Neural cell (in vitro differentiated cells): ENCODE measurements around the gene NUDCD2.

Source experiments
- CTCF ChIP-seq: fragments of 450-650 bp; IDR thresholded peaks from 2 replicates; pipeline ENCODE4 v1.5.1; 2014; ENCODE audit warnings: antibody characterized with exemption, mild to moderate bottlenecking, moderate library complexity; ENCODE audit not compliant: poor library complexity, severe bottlenecking
- EP300 ChIP-seq: fragments of 450-650 bp; conservative IDR thresholded peaks from 2 replicates; pipeline ENCODE4 v1.6.1; 2014; ENCODE audit warnings: antibody characterized with exemption, mild to moderate bottlenecking, moderate library complexity; ENCODE audit not compliant: poor library complexity, severe bottlenecking
- EZH2 ChIP-seq: fragments of 200-600, 300-800 bp; shearing (Covaris generic), sonication (generic); IDR thresholded peaks from 2 replicates; pipeline ENCODE4 v1.6.1; 2014; ENCODE audit warnings: antibody characterized with exemption, low read length, borderline replicate concordance, mild to moderate bottlenecking; ENCODE audit not compliant: insufficient read depth, poor library complexity, severe bottlenecking
- MXI1 ChIP-seq: fragments of 450-650 bp; conservative IDR thresholded peaks from 2 replicates; pipeline ENCODE4 v1.6.1; 2014; ENCODE audit warnings: antibody characterized with exemption, mild to moderate bottlenecking; ENCODE audit not compliant: poor library complexity, severe bottlenecking
- POLR2AphosphoS5 ChIP-seq: IDR thresholded peaks from 2 replicates; pipeline ENCODE4 v1.6.1; 2012
- RAD21 ChIP-seq: fragments of 450-650 bp; conservative IDR thresholded peaks from 2 replicates; pipeline ENCODE4 v1.6.1; 2014; ENCODE audit warnings: antibody characterized with exemption, mild to moderate bottlenecking, moderate library complexity
- REST ChIP-seq: IDR thresholded peaks from 2 replicates; pipeline ENCODE4 v1.6.1; 2012; ENCODE audit warnings: borderline replicate concordance
- SMC3 ChIP-seq: fragments of 450-650 bp; conservative IDR thresholded peaks from 2 replicates; pipeline ENCODE4 v1.6.1; 2014; ENCODE audit warnings: antibody characterized with exemption, mild to moderate bottlenecking, moderate library complexity; ENCODE audit not compliant: poor library complexity
- TAF1 ChIP-seq: IDR thresholded peaks from 2 replicates; pipeline ENCODE4 v1.6.1; 2012; ENCODE audit warnings: low read depth

- TF ChIP-seq CTCF, result no peak
- TF ChIP-seq EZH2, result no peak
- TF ChIP-seq EP300, result no peak
- TF ChIP-seq POLR2AphosphoS5, result no peak
- TF ChIP-seq SMC3, result no peak
- TF ChIP-seq REST, result no peak
- no peak for TF ChIP-seq RAD21
- no peak for TF ChIP-seq MXI1
- no peak for TF ChIP-seq TAF1
Measured at GRCh38 chr5:163433271-163433670, 26.6 kb downstream of the NUDCD2 start.
